Measurements from ENCODE around the gene CCL13.

CCL13 gene

DNA sequence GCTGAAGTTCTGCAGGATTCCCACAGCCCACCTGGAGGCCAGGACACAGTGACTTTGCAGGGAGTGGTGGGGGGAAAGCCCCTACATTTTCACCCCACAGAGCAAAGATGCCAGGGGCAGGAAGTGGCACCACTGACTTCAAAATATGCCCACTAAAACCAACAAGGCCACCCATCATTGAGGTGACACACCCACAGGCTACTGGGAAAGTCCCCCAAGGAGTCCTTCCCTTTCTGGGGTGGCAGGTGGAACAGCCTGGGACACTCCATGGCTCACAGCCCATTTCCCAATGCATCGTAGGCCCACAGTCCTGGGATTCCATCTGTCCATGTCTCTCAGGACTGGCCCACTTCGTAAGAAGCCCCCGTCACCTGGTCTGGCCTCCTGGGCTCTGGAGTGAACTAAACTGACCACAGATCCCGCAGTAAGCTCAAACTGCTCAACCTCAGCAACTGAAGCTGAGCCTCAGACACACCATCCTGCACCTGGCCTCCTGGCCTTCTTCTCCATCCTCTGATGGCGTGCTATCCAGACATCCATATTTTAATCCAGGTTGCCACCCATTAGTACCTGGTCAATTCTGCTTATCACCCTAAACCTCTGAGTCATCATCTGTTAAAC is 14.2 kb downstream of the CCL13 start:
- TF ChIP-seq POLR2A (IDR thresholded peaks at IDR 0.05; ENCODE audit: extremely low read depth, insufficient read length) (no peak), MYC (IDR thresholded peaks at IDR 0.05; ENCODE audit: low read depth, low read length) (no peak)
- TF ChIP-seq, protein P1, sequence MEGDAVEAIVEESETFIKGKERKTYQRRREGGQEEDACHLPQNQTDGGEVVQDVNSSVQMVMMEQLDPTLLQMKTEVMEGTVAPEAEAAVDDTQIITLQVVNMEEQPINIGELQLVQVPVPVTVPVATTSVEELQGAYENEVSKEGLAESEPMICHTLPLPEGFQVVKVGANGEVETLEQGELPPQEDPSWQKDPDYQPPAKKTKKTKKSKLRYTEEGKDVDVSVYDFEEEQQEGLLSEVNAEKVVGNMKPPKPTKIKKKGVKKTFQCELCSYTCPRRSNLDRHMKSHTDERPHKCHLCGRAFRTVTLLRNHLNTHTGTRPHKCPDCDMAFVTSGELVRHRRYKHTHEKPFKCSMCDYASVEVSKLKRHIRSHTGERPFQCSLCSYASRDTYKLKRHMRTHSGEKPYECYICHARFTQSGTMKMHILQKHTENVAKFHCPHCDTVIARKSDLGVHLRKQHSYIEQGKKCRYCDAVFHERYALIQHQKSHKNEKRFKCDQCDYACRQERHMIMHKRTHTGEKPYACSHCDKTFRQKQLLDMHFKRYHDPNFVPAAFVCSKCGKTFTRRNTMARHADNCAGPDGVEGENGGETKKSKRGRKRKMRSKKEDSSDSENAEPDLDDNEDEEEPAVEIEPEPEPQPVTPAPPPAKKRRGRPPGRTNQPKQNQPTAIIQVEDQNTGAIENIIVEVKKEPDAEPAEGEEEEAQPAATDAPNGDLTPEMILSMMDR (IDR thresholded peaks at IDR 0.05; ENCODE audit: low read depth, low read length) = no peak
- TF ChIP-seq, protein P2, sequence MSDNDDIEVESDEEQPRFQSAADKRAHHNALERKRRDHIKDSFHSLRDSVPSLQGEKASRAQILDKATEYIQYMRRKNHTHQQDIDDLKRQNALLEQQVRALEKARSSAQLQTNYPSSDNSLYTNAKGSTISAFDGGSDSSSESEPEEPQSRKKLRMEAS (IDR thresholded peaks at IDR 0.05; ENCODE audit: low read depth, low read length) = no peak
- DNase-seq (ENCODE audit: low read depth) = no peak
- H3K4me3 ChIP-seq (ENCODE audit: low read depth, low read length) = no peak overlapping the region

DNA sequence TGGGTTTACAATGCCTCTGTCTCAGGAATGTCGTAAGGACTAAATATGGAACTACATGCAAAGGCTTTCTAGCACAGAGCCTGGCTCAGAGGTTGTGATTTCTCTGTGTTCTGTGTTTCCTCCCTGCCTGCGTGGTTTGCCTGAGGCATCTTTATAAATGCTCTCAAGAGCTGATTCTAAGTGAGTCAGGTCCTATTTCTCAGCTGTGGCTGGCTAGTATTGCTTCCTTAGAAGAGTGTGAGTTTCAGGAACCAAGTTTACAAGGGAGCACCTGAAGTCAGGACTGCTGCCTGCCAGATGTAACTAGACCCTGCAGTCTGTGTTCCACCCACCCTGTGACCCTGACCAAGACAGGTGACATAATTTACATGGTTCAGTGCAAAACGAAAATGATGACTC is 14.7 kb downstream of the CCL13 start:
- TF ChIP-seq POLR2A (IDR thresholded peaks at IDR 0.05; ENCODE audit: extremely low read depth, insufficient read length) (no peak), MYC (IDR thresholded peaks at IDR 0.05; ENCODE audit: low read depth, low read length) (no peak)
- TF ChIP-seq, protein P1 (IDR thresholded peaks at IDR 0.05; ENCODE audit: low read depth, low read length) = no peak
- TF ChIP-seq, protein P2 (IDR thresholded peaks at IDR 0.05; ENCODE audit: low read depth, low read length) = no peak
- peak; percentile 62 for DNase-seq (ENCODE audit: low read depth)
- no peak overlapping the region for H3K4me3 ChIP-seq (ENCODE audit: low read depth, low read length)

DNA sequence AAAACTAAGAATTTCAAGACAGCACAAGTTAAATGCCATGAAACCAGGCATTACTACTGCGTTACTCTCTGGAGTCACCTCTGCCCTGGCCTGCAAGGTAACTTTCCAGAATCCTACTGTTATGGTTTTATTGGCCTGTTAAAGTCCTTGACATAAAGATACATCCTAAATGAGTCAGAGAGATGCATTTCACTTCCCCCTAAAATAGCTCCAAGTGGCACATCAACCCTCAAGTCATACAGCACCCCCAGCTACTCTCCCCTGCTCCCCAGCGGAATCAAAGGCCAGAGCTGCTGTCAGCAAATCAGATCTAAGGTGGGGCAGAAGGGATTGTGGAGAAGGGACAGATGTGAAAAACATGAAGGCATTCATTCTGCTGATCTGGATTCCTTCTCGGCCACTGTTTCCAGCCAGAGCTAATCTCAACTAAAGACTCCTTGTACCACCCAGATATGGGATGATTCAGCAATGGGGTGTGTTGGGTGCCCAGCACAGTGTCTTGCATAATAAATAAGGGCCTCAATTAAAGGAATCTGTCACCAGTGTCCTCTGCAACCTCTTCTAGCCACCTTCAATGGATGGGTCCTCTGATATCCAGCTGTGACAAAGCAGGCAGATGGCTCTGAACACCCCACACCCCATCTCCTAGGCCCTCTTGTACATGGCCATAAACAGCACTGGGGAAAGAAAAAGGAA is 15.3 kb downstream of the CCL13 start:
- TF ChIP-seq, protein P1 (IDR thresholded peaks at IDR 0.05; ENCODE audit: low read depth, low read length) = no peak
- TF ChIP-seq, protein P2 (IDR thresholded peaks at IDR 0.05; ENCODE audit: low read depth, low read length) = no peak
- TF ChIP-seq POLR2A (IDR thresholded peaks at IDR 0.05; ENCODE audit: extremely low read depth, insufficient read length) (no peak), MYC (IDR thresholded peaks at IDR 0.05; ENCODE audit: low read depth, low read length) (no peak)
- DNase-seq (ENCODE audit: low read depth) = peak; percentile 51
- no peak overlapping the region for H3K4me3 ChIP-seq (ENCODE audit: low read depth, low read length)

DNA sequence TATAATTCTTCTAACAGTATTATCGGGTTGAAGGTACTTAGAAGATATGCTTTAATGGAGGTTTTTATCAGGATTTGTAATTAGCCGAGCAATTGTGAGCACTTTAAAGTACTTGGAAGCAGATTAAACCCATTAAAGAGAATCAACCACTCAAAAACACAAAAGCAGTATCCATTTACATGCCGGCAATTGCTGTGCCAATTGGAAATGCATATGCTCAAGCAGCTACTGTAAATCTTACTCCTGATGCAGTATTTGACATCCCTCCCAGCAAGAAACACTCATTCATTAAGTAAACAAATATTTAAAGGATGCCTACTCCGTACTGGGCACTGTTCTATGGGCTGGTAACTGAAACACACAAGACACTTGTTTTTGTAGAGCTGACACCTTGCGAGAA is 18.2 kb downstream of the CCL13 start:
- TF ChIP-seq MYC (IDR thresholded peaks at IDR 0.05; ENCODE audit: low read depth, low read length) = no peak
- TF ChIP-seq, protein P1 (IDR thresholded peaks at IDR 0.05; ENCODE audit: low read depth, low read length) = no peak
- TF ChIP-seq, protein P2 (IDR thresholded peaks at IDR 0.05; ENCODE audit: low read depth, low read length) = no peak
- no peak for TF ChIP-seq POLR2A (IDR thresholded peaks at IDR 0.05; ENCODE audit: extremely low read depth, insufficient read length)
- no peak for DNase-seq (ENCODE audit: low read depth)
- no peak overlapping the region for H3K4me3 ChIP-seq (ENCODE audit: low read depth, low read length)

DNA sequence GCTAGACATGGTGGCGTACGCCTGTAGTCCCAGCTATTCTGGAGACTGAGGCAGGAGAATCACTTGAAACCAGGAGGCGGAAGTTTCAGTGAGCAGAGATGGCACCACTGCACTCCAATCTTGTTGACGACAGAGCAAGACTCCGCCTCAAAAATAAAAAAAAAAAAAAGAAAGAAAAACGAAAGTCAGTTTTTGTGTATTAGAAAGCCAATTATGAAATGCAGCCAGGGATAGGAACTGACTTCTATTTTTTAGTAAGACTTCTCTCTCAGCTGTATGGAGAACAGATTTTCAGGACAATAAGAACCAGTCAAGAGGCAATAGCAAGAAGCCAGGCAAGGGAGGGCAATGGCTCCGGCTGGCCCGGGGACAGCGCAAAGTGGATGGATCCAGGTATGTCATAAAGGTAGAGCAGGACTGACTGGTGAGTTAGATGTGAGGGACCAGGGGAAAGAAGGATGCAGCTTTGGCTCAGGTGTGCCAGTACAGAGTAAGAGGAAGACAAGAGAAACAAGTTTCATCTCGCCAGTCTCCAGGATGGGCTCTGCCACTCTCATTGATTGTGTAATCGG is 19.2 kb downstream of the CCL13 start:
- H3K4me3 ChIP-seq (ENCODE audit: low read depth, low read length) = no peak overlapping the region
- TF ChIP-seq, protein P2 (IDR thresholded peaks at IDR 0.05; ENCODE audit: low read depth, low read length) = no peak
- TF ChIP-seq POLR2A (IDR thresholded peaks at IDR 0.05; ENCODE audit: extremely low read depth, insufficient read length) (no peak), MYC (IDR thresholded peaks at IDR 0.05; ENCODE audit: low read depth, low read length) (no peak)
- TF ChIP-seq, protein P1 (IDR thresholded peaks at IDR 0.05; ENCODE audit: low read depth, low read length) = no peak
- no peak for DNase-seq (ENCODE audit: low read depth)
